Breast epithelium (tissue), 4 donors: ENCODE data around the gene ARHGAP18. TPM values are rescaled to one million over a fixed set of nuclear protein-coding genes. Genes with fewer than 3 reads are reported as not detected.

Experiments
- DNase-seq, 2 donors: peaks; one replicate each; pipeline ENCODE4 v3.0.0-alpha.2; 2019; ENCODE audit warnings: low spot score in 2 of 2
- H3K27ac ChIP-seq, 2 donors: fragments of 200-600 bp; sonication (generic) in 1 of 2; one replicate each; pipeline ENCODE4 v1.5.1; 2016 to 2019; ENCODE audit warnings: mild to moderate bottlenecking in 1 of 2
- H3K27me3 ChIP-seq, 2 donors: fragments of 200-600 bp; sonication (generic) in 1 of 2; one replicate each; pipeline versions ENCODE4 v1.5.1 to v1.6.0; 2017 to 2019; ENCODE audit warnings: control low read depth in 1 of 2, mild to moderate bottlenecking in 1 of 2
- H3K36me3 ChIP-seq: fragments of 200-600 bp; one replicate; pipeline ENCODE4 v1.5.1; 2019
- H3K4me1 ChIP-seq, 2 donors: fragments of 200-600 bp; sonication (generic); one replicate each; pipeline ENCODE4 v1.5.1; 2016 to 2019; ENCODE audit warnings: control low read depth in 1 of 2
- H3K4me3 ChIP-seq, 3 donors: fragments of 200-600 bp; sonication (generic); 1 replicate in 2 of 3; 2 replicates in 1 of 3; pipeline ENCODE4 v1.5.1; 2016 to 2019; ENCODE audit warnings: mild to moderate bottlenecking in 3 of 3, moderate library complexity in 2 of 3
- H3K9me3 ChIP-seq, 2 donors: fragments of 200-600 bp; sonication (generic) in 1 of 2; one replicate each; pipeline ENCODE4 v1.5.1; 2016 to 2019; ENCODE audit warnings: control low read depth in 1 of 2
- POLR2A ChIP-seq: fragments of 450-650 bp; IDR thresholded peaks from one replicate; pipeline ENCODE4 v1.6.1; 2016; ENCODE audit warnings: antibody characterized with exemption, mild to moderate bottlenecking, moderate library complexity
- POLR2AphosphoS5 ChIP-seq, 3 donors: sonication (generic); formaldehyde crosslinking; IDR thresholded peaks; one replicate each; pipeline ENCODE4 v1.6.1; 2017; ENCODE audit warnings: antibody characterized with exemption in 3 of 3
- intact Hi-C: fragments of 100-400 bp; cut with DNase I; formaldehyde crosslinking; loops from one replicate; pipeline ENCODE4 v1.15.1; 2023; ENCODE audit warnings: low total_unique reads
- total RNA-seq, 3 donors: library from RNA; depleted of rRNA; stranded (reverse); fragments of >200 nt; gene quantifications; one replicate each; pipeline ENCODE4 v1.1.0, GENCODE V29; 2016
- TF ChIP-seq, protein P1 (sequence below), 3 donors: fragments of 450-650 bp; IDR thresholded peaks; one replicate each; pipeline ENCODE4 v1.5.1; 2016 to 2017; ENCODE audit warnings: antibody characterized with exemption in 3 of 3, mild to moderate bottlenecking in 3 of 3, moderate library complexity in 3 of 3

Gene ARHGAP18
- total RNA-seq, 3 donors from 2014 or later, result 14.7 to 28.7 (median 24.8) TPM

DNA sequence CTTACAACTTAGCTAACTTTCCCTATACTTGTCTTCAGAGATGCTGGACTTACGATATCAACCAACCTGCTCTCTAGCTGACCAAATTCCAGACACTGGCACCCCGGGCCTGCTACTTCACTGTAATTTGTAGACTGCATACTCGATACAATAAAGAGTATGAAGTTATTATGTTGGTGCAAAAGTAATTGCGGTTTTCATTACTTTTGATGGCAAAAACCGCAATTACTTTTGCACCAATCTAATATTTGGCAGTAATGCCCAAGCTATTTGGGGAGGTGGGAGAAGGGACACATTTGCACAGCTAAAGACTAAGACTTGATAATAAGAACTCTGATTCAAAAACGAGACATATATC, 34.9 kb upstream of the ARHGAP18 start:
- Histone ChIP-seq H3K36me3 (no peaks in the 10 kb centered on the region), H3K27me3 (no peaks in the 10 kb centered on the region), H3K4me1 (peaks cover under 1 to 2% of the 10 kb centered on the region in 2 donors), H3K9me3 (no peaks in the 10 kb centered on the region), H3K27ac (no peak overlapping the region), H3K4me3 (no peak overlapping the region)
- no peak for DNase-seq
- intact Hi-C loops, result no loop called here
- TF ChIP-seq POLR2A (no peak), POLR2AphosphoS5 (IDR thresholded peaks at IDR 0.05) (no peak)
- TF ChIP-seq, protein P1, sequence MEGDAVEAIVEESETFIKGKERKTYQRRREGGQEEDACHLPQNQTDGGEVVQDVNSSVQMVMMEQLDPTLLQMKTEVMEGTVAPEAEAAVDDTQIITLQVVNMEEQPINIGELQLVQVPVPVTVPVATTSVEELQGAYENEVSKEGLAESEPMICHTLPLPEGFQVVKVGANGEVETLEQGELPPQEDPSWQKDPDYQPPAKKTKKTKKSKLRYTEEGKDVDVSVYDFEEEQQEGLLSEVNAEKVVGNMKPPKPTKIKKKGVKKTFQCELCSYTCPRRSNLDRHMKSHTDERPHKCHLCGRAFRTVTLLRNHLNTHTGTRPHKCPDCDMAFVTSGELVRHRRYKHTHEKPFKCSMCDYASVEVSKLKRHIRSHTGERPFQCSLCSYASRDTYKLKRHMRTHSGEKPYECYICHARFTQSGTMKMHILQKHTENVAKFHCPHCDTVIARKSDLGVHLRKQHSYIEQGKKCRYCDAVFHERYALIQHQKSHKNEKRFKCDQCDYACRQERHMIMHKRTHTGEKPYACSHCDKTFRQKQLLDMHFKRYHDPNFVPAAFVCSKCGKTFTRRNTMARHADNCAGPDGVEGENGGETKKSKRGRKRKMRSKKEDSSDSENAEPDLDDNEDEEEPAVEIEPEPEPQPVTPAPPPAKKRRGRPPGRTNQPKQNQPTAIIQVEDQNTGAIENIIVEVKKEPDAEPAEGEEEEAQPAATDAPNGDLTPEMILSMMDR (IDR thresholded peaks at IDR 0.05), result no peak

DNA sequence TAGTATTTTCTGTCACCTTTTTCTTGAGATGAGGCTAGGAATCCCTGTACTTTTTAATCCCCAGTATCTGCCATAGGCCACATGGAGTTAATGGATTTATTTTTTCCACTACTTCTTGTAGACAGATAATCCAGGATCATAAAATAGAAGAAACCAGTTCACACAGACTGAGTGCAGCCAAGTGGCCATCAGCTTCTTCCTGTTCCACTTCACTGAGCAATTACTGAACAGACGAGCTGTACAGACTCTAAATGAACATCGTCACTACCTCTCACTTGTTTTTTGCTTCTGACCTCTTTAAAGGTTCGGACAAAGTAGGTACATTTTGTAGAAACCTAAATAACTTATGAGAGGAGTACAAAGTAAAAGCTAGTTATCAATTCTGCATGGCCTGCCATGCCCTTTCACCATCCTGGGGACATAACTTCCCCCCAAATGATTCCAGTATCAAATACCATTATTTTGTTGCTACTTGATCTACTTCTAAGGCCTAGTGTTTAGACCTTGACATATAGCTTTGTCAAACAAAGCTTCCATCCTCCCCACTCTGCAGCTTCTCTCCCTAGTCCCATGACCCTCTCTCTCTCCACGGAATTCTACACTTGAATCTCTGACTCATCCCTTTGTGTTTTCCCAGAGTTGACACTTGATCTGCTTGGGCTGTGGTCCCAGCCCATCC, 34.4 kb upstream of the ARHGAP18 start:
- TF ChIP-seq POLR2AphosphoS5 (IDR thresholded peaks at IDR 0.05) (no peak), POLR2A (no peak)
- TF ChIP-seq, protein P1 (IDR thresholded peaks at IDR 0.05), result no peak
- H3K4me1 ChIP-seq, result no peaks in the 10 kb centered on the region
- no peaks in the 10 kb centered on the region for H3K36me3 ChIP-seq
- H3K27ac ChIP-seq, result peak overlapping the region in 1 of 2 donors; percentile 39
- H3K4me3 ChIP-seq, result no peak overlapping the region
- no peaks in the 10 kb centered on the region for H3K27me3 ChIP-seq
- DNase-seq, result no peak
- intact Hi-C loops, result no loop called here
- no peaks in the 10 kb centered on the region for H3K9me3 ChIP-seq

DNA sequence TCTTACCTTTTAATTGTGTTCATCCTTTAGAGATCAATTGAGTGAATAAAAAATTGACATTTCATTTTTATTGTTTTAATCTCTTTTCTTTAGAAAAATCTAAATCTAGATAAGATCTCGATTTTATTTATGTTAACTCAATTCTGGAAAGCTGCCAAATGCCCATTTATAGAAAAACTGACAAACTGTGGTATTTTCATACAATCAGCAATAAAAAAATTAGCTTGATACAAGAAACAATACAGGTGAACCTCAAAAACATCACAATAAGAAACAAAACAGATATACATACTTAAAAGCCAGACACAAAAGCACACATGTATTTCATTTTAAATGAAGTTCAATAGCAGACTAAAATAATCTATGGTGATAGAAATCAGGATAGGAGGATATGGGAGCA, 30.0 kb upstream of the ARHGAP18 start:
- H3K4me3 ChIP-seq, result no peak overlapping the region
- intact Hi-C loops, result no loop called here
- H3K4me1 ChIP-seq, result no peaks in the 10 kb centered on the region
- DNase-seq, result no peak
- no peaks in the 10 kb centered on the region for H3K36me3 ChIP-seq
- no peaks in the 10 kb centered on the region for H3K27me3 ChIP-seq
- H3K9me3 ChIP-seq, result no peaks in the 10 kb centered on the region
- H3K27ac ChIP-seq, result no peak overlapping the region
- TF ChIP-seq, protein P1 (IDR thresholded peaks at IDR 0.05), result no peak
- TF ChIP-seq POLR2AphosphoS5 (IDR thresholded peaks at IDR 0.05), result no peak
- TF ChIP-seq POLR2A, result no peak

DNA sequence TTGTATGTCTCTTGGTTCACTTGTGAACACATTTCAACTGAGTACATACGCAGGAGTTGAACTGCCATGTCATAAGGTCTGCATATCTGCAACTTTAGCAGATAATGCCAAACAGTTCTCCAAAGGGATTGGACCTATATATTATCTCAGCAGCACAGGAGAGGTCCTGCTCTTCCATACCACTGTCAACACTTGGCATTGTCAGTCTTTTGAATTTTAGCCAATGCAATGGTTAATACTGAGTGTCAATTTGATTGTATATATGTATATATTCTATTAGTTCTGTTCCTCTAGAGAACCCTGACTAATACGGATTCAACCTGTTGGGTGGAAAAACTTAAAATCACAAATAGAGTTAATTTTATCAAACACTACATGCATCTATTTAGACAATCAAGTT, 26.1 kb upstream of the ARHGAP18 start:
- DNase-seq, result no peak
- Histone ChIP-seq H3K27me3 (no peaks in the 10 kb centered on the region), H3K36me3 (no peaks in the 10 kb centered on the region), H3K4me3 (no peak overlapping the region), H3K9me3 (no peaks in the 10 kb centered on the region), H3K27ac (no peak overlapping the region), H3K4me1 (no peaks in the 10 kb centered on the region)
- no peak for TF ChIP-seq POLR2AphosphoS5 (IDR thresholded peaks at IDR 0.05)
- no peak for TF ChIP-seq POLR2A
- TF ChIP-seq, protein P1 (IDR thresholded peaks at IDR 0.05), result no peak
- intact Hi-C loops, result no loop called here

DNA sequence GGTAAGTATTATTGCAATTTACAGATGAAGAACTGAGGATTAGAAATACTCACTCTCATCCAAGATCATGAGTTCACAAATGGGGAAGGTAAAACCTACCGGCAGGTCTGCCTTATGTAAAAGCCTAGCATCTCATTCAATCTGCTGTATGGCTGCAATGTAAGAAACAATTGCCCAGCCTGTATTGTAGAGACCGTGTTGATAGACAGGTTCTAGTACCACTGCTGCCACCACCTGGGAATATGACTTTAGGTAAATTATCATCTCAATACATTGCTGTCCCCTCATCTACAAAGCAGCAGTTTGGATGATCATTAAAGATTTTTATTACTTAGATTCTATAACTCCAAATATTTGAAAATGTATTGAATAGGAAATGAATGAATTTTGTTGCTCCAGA, 23.3 kb upstream of the ARHGAP18 start:
- intact Hi-C loops, result no loop called here
- TF ChIP-seq POLR2A, result no peak
- TF ChIP-seq, protein P1 (IDR thresholded peaks at IDR 0.05), result no peak
- no peak for TF ChIP-seq POLR2AphosphoS5 (IDR thresholded peaks at IDR 0.05)
- H3K4me1 ChIP-seq, result no peaks in the 10 kb centered on the region

More for the DNA sequence above, 23.3 kb upstream of the ARHGAP18 start:
- Histone ChIP-seq H3K36me3 (no peaks in the 10 kb centered on the region), H3K9me3 (no peaks in the 10 kb centered on the region), H3K27ac (no peak overlapping the region), H3K27me3 (no peaks in the 10 kb centered on the region), H3K4me3 (no peak overlapping the region)
- DNase-seq, result no peak
